BJ (cell line): Measurements from ENCODE around the gene ITGB3. TPM values are rescaled to one million over a fixed set of nuclear protein-coding genes. Genes with fewer than 3 reads are reported as not detected.

ENCODE experiments used
- CTCF ChIA-PET: fragments of 350-600 bp; formaldehyde crosslinking; extraction: SDS; loops from one replicate; lab custom pipeline; 2021; ENCODE audit warnings: antibody characterized with exemption, inconsistent platforms; lab: Yijun Ruan, JAX
- POLR2A ChIA-PET: fragments of 300-600 bp; sonication (Branson Sonifier 250); formaldehyde crosslinking; extraction: SDS; loops from one replicate; lab custom pipeline; 2021; ENCODE audit warnings: antibody characterized with exemption; lab: Charles Lee
- DNase-seq: peaks from one replicate; pipeline ENCODE4 v3.0.0-alpha.2; 2011; ENCODE audit warnings: low read depth
- H3K27me3 ChIP-seq: 2 replicates; pipeline ENCODE4 v1.6.0; 2011; ENCODE audit warnings: low read length; ENCODE audit not compliant: control insufficient read depth, insufficient read depth
- H3K36me3 ChIP-seq: 2 replicates; pipeline ENCODE4 v1.5.1; 2011; ENCODE audit warnings: low read length; ENCODE audit not compliant: control insufficient read depth, insufficient read depth
- H3K4me3 ChIP-seq: 2 replicates; pipeline ENCODE4 v1.5.1; 2011; ENCODE audit warnings: low read depth, mild to moderate bottlenecking, control low read depth, low read length
- polyA plus RNA-seq: library from polyadenylated mRNA; depleted of rRNA; stranded (reverse); fragments of >200 nt; gene quantifications from 2 replicates; pipeline ENCODE4 v1.2.3, GENCODE V29; 2011
- TF ChIP-seq, protein P1 (sequence below): IDR thresholded peaks from 2 replicates; pipeline ENCODE4 v1.5.1; 2011; ENCODE audit warnings: low read depth, mild to moderate bottlenecking, control low read depth, inconsistent platforms, low read length, moderate library complexity; ENCODE audit not compliant: insufficient read depth

The ITGB3 gene
- polyA plus RNA-seq, 1 experiment, result 6.3 TPM

DNA sequence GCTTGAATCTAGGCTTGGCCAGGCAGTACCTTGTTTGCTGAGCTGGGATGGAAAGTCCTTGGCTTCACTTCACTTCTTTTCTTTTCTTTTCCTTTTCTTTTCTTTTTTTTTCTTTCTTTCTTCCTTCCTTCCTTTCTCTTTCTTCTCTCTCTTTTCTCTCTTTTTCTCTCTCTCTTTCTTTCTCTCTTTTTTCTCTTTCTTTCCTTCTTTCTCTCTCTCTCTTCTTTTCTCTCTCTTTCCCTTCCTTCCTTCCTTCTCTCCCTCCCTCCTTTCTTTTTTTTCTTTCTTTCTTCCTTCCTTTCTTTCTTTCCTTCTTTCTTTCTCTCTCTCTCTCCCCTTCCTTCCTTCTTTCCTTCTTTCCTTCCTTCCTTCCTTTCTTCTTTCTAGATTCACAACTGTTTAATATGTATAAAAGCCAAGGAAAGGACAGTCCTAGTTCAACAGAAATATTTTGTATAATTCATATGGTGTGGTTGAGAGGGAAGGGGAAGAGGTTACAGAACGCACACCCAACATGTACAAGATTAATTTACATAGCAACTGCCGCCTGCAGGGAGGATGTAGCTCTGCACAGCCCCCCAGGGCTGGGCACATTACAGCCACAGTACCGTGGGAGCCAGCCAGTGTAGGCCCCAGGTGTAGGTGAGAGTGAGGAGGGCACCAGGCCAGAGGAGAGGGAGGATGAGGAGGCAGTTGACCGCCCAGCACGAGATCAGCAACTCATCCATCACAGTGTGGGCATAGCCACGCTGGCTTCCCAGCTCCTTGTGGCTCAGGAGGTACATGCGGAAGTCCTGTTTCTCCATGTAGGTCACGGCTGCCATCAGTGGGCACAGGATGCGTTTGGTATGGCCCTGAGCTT is 9.7 kb upstream of the ITGB3 start:
- H3K36me3 ChIP-seq, result no peaks in the 10 kb centered on the region
- ChIA-PET POLR2A (no interaction called here), CTCF (interaction anchor here (0.6 to 2.5 kb wide), 5 partner anchors 10 to 72 kb away, joined by 3 to 7 read pairs (median 3); partner anchors contain the start of gene ITGB3)
- H3K27me3 ChIP-seq, result no peaks in the 10 kb centered on the region
- DNase-seq, result no peak
- TF ChIP-seq, protein P1, sequence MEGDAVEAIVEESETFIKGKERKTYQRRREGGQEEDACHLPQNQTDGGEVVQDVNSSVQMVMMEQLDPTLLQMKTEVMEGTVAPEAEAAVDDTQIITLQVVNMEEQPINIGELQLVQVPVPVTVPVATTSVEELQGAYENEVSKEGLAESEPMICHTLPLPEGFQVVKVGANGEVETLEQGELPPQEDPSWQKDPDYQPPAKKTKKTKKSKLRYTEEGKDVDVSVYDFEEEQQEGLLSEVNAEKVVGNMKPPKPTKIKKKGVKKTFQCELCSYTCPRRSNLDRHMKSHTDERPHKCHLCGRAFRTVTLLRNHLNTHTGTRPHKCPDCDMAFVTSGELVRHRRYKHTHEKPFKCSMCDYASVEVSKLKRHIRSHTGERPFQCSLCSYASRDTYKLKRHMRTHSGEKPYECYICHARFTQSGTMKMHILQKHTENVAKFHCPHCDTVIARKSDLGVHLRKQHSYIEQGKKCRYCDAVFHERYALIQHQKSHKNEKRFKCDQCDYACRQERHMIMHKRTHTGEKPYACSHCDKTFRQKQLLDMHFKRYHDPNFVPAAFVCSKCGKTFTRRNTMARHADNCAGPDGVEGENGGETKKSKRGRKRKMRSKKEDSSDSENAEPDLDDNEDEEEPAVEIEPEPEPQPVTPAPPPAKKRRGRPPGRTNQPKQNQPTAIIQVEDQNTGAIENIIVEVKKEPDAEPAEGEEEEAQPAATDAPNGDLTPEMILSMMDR, result no peak
- no peak overlapping the region for H3K4me3 ChIP-seq

DNA sequence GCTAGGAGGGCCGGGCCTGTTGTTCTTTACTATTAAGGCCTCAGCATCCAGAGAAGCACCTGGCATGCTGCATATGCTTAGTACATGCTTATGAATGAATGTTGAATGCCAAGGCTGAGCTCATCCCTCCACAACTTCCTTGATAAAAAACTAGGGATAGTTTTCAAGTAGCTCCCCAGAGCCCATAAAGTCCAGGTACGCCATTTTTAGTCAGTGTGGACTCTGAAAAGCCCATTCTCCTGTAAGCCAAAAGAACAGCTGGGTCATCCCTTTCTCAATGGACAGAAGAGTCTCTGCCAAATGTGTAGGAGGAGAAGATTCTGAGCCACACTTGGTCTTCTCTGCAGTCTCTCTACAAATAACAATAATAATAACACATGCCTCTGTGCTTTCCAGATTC is 8.9 kb upstream of the ITGB3 start:
- no peak for DNase-seq
- no peaks in the 10 kb centered on the region for H3K36me3 ChIP-seq
- TF ChIP-seq, protein P1, result no peak
- no peaks in the 10 kb centered on the region for H3K27me3 ChIP-seq
- ChIA-PET POLR2A (no interaction called here), CTCF (interaction anchor here (0.9 to 2.5 kb wide), 3 partner anchors 9 to 16 kb away, joined by 3 to 7 read pairs (median 3); partner anchors contain the start of gene ITGB3)
- no peak overlapping the region for H3K4me3 ChIP-seq

DNA sequence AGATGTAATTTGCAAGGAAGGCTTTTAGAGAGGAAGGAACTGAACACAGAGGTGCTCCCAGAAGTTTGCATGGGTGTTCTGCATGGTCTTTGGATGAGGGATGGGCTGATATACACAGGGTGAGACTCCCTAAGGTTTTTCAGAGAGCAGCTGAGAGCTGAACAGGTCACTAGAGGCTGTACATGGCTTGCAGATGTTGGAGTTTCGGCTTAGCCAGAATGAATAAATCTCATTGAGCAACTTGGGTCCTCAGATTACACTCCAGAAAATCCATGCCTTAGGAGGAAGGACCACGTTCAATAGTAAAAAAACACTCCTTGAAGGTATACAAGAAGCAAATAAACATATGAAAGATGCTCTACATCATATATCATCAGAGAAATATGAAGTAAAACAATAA is 7.5 kb upstream of the ITGB3 start:
- Histone ChIP-seq H3K36me3 (no peaks in the 10 kb centered on the region), H3K27me3 (no peaks in the 10 kb centered on the region), H3K4me3 (no peak overlapping the region)
- POLR2A ChIA-PET, result no interaction called here
- TF ChIP-seq, protein P1, result no peak
- CTCF ChIA-PET, result interaction anchor here (1.3 kb wide), 2 partner anchors 17 to 69 kb away, joined by 3 to 5 read pairs; no protein-coding TSS in a partner anchor
- DNase-seq, result no peak

DNA sequence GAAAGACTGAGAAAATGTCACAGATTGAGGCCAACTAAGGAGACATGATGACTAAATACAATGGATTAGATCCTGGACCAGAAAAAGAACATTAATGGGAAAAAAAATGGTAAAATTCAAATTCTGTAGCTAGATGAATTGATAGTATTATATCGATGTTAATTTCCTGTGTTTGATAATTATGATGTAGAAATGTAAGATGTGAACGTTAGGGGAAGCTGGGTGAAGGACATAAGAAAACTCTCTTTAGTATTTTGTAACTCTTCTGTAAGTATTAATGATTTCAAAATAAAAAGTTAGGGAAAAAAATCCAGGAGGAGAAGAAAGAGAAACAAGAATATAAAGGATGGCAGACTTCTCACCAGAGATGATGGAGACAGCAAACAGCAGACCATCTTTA is 2.8 kb upstream of the ITGB3 start:
- ChIA-PET CTCF (interaction anchor here (0.6 to 1.8 kb wide), 5 partner anchors 11 to 65 kb away, joined by 3 to 7 read pairs (median 3); no protein-coding TSS in a partner anchor), POLR2A (no interaction called here)
- H3K36me3 ChIP-seq, result no peaks in the 10 kb centered on the region
- H3K27me3 ChIP-seq, result no peaks in the 10 kb centered on the region
- no peak overlapping the region for H3K4me3 ChIP-seq
- DNase-seq, result no peak
- TF ChIP-seq, protein P1, result no peak

DNA sequence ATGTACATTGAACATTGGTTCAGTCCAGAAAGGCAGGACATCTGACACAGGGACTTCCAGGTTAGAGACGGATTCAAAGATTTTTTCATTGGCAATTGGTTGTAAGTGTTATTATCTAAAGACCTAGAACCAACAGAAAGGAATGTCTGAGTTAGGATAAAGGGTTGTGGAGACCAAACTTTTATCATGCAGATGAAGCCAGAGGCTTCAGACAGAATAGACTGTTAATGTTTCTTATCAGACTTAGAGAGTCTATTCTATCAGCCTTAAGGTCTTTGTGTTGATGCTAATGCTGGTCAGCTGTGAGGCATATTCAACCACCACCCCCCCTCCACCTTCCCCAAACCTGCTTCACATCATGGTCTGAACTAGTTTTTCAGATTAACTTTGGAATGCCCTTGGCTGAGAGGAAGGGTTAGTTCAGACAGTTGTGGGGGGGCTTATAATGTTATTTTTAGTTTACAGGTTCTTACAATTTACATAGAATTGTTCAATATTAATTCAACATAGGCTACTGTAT is 2.1 kb upstream of the ITGB3 start:
- ChIA-PET CTCF (interaction anchor here (1.0 to 1.5 kb wide), 4 partner anchors 21 to 309 kb away, joined by 3 to 7 read pairs (median 4); no protein-coding TSS in a partner anchor), POLR2A (no interaction called here)
- Histone ChIP-seq H3K36me3 (no peaks in the 10 kb centered on the region), H3K27me3 (no peaks in the 10 kb centered on the region), H3K4me3 (no peak overlapping the region)
- TF ChIP-seq, protein P1, result no peak
- DNase-seq, result no peak
